PC-3 (cell line): ENCODE data around the gene HASPIN. TPM values are rescaled to one million over a fixed set of nuclear protein-coding genes. Genes with fewer than 3 reads are reported as not detected.

Experiments used
- ATAC-seq: fragments of 200-7000 bp; cut with Tn5 transposase; 2 replicates; pipeline ENCODE4 v1.9.1; 2020; ENCODE audit warnings: mild to moderate bottlenecking, moderate library complexity
- BruUV-seq: library from RNA; stranded (reverse); fragments of 400-500 nt; replicated peaks from 2 replicates; lab custom pipeline; 2021; lab: Mats Ljungman, UMichigan
- CTCF ChIA-PET: fragments of 300-600 bp; sonication (Branson Sonifier 250); formaldehyde crosslinking; loops from one replicate; lab custom pipeline; 2022; ENCODE audit warnings: antibody characterized with exemption; lab: Charles Lee
- POLR2A ChIA-PET: fragments of 300-600 bp; sonication (Branson Sonifier 250); formaldehyde crosslinking; loops from one replicate; lab custom pipeline; 2022; ENCODE audit warnings: antibody characterized with exemption; ENCODE audit not compliant: unreplicated experiment; lab: Charles Lee
- DNase-seq: peaks from one replicate; pipeline ENCODE4 v3.0.0-alpha.2; 2015
- H2AFZ ChIP-seq: fragments of 300-600 bp; sonication (generic); 2 replicates; pipeline ENCODE4 v1.6.0; 2016; ENCODE audit warnings: antibody characterized with exemption, low read length
- H3F3A ChIP-seq: fragments of 300-600 bp; sonication (generic); one replicate; pipeline ENCODE4 v1.6.0; 2017; ENCODE audit warnings: antibody characterized with exemption, low read length, control low read depth, mild to moderate bottlenecking; ENCODE audit not compliant: unreplicated experiment
- H3K27ac ChIP-seq: fragments of 300-600 bp; sonication (generic); 2 replicates; pipeline ENCODE4 v1.5.1; 2016; ENCODE audit warnings: mild to moderate bottlenecking, low read length
- H3K27me3 ChIP-seq: fragments of 300-600 bp; sonication (generic); 2 replicates; pipeline ENCODE4 v1.6.1; 2016; ENCODE audit warnings: low read length, mixed read lengths
- H3K36me3 ChIP-seq: fragments of 300-600 bp; sonication (generic); 2 replicates; pipeline ENCODE4 v1.6.1; 2016; ENCODE audit warnings: low read depth, mixed run types, low read length, mixed read lengths
- H3K4me1 ChIP-seq: fragments of 300-600 bp; sonication (generic); 2 replicates; pipeline ENCODE4 v1.5.1; 2016; ENCODE audit warnings: low read length; ENCODE audit not compliant: insufficient read depth
- H3K4me2 ChIP-seq: fragments of 300-600 bp; sonication (generic); 2 replicates; pipeline ENCODE4 v1.6.0; 2016; ENCODE audit warnings: low read length
- H3K4me3 ChIP-seq: fragments of 300-600 bp; sonication (generic); 2 replicates; pipeline ENCODE4 v1.5.1; 2016; ENCODE audit warnings: mild to moderate bottlenecking, low read length, mixed read lengths
- H3K79me2 ChIP-seq: fragments of 300-600 bp; sonication (generic); 2 replicates; pipeline ENCODE4 v1.6.1; 2017; ENCODE audit warnings: low read length, mixed read lengths
- H3K9ac ChIP-seq: fragments of 300-600 bp; sonication (generic); 2 replicates; pipeline ENCODE4 v1.6.0; 2016; ENCODE audit warnings: mild to moderate bottlenecking, low read length
- H3K9me2 ChIP-seq: fragments of 300-600 bp; sonication (generic); replicated peaks from 2 replicates; pipeline ENCODE4 v1.6.1; 2016; ENCODE audit warnings: mixed run types, low read length, mixed read lengths
- H3K9me3 ChIP-seq: fragments of 300-600 bp; sonication (generic); 2 replicates; pipeline ENCODE4 v1.6.1; 2016; ENCODE audit warnings: low read length, mixed read lengths
- H4K20me1 ChIP-seq: fragments of 300-600 bp; sonication (generic); 2 replicates; pipeline ENCODE4 v1.6.1; 2016; ENCODE audit warnings: low read length, mixed read lengths
- CTCF ChIP-seq: fragments of 300-600 bp; sonication (generic); conservative IDR thresholded peaks from 2 replicates; pipeline ENCODE4 v1.5.1; 2017; ENCODE audit warnings: antibody characterized with exemption, low read depth, mild to moderate bottlenecking, low read length
- EZH2 ChIP-seq: fragments of 300-600 bp; sonication (generic); IDR thresholded peaks from one replicate; pipeline ENCODE4 v1.6.1; 2017; ENCODE audit warnings: antibody characterized with exemption, mild to moderate bottlenecking, low read length; ENCODE audit not compliant: unreplicated experiment
- EZH2phosphoT487 ChIP-seq: fragments of 300-600 bp; sonication (generic); IDR thresholded peaks from 2 replicates; pipeline ENCODE4 v1.6.1; 2018; ENCODE audit warnings: mild to moderate bottlenecking, antibody characterized with exemption, low read length, borderline replicate concordance
- intact Hi-C: fragments of 100-400 bp; cut with micrococcal nuclease; formaldehyde crosslinking; loops from 2 replicates; pipeline ENCODE4 v1.9.0; 2023
- total RNA-seq: library from RNA; depleted of rRNA; stranded (reverse); fragments of >200 nt; gene quantifications from 2 replicates; pipeline ENCODE4 v1.2.3, GENCODE V29; 2014

The HASPIN gene
- total RNA-seq, 1 experiment from 2014 or later = 10.6 TPM

- H2AFZ ChIP-seq = no peak overlapping the region
- BruUV-seq = no TSS peak
- intact Hi-C loops = no loop called here
- ChIA-PET CTCF (no interaction called here), POLR2A (no interaction called here)
- H3K27me3 ChIP-seq = no peaks in the 10 kb centered on the region
- no peak overlapping the region for H3K4me3 ChIP-seq
- no peak overlapping the region for H3K9ac ChIP-seq
- no peaks in the 10 kb centered on the region for H3K79me2 ChIP-seq
- no peak overlapping the region for H3K27ac ChIP-seq
- no peaks in the 10 kb centered on the region for H3K9me3 ChIP-seq
- H3F3A ChIP-seq = no peaks in the 10 kb centered on the region
- H3K9me2 ChIP-seq = no peaks in the 10 kb centered on the region
- H4K20me1 ChIP-seq = no peaks in the 10 kb centered on the region
- DNase-seq (no peak), ATAC-seq (no peak)
- no peak for TF ChIP-seq EZH2phosphoT487
- no peaks in the 10 kb centered on the region for H3K36me3 ChIP-seq
- no peaks in the 10 kb centered on the region for H3K4me1 ChIP-seq
- H3K4me2 ChIP-seq = no peak overlapping the region
These were observed 43.1 kb downstream of the HASPIN start for GRCh38 chr17:3766779-3767178.

DNA sequence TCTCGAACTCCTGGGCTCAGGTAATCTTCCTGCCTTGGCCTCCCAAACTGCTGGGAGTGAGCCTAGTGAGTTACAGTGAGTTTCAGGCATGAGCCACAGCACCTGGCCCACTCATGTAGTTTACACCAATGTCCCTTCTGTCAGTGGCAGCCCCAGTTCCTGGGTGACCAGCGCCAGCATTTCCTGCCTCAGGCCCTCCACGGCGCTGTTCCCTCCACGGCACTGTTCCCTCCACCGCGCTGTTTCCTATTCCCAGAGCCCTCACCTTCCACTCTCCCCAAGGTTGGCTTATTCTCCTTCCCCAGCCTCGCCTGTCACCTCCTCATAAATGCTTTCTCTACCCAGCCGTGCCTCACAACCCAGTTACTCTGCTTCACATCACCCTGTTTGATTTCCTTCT is 44.6 kb downstream of the HASPIN start:
- H3K4me2 ChIP-seq = no peak overlapping the region

GRCh38 chr17:3768769-3769168 is 45.1 kb downstream of the HASPIN start:
- CTCF ChIA-PET = no interaction called here
- DNase-seq (no peak), ATAC-seq (no peak)
- TF ChIP-seq EZH2phosphoT487 (no peak), CTCF (no peak), EZH2 (no peak)
- H3K9ac ChIP-seq = no peak overlapping the region
- no peaks in the 10 kb centered on the region for H4K20me1 ChIP-seq
- intact Hi-C loops = no loop called here
- H3K4me2 ChIP-seq = no peak overlapping the region
- H3K4me1 ChIP-seq = peaks cover 6% of the 10 kb centered on the region
- H3K9me3 ChIP-seq = no peaks in the 10 kb centered on the region
- no peaks in the 10 kb centered on the region for H3K79me2 ChIP-seq
- H3K27me3 ChIP-seq = no peaks in the 10 kb centered on the region
- no peak overlapping the region for H2AFZ ChIP-seq
- no TSS peak for BruUV-seq
- no peaks in the 10 kb centered on the region for H3K9me2 ChIP-seq
- no peaks in the 10 kb centered on the region for H3F3A ChIP-seq
- POLR2A ChIA-PET = no interaction called here
- H3K36me3 ChIP-seq = no peaks in the 10 kb centered on the region
- H3K4me3 ChIP-seq = no peak overlapping the region
- no peak overlapping the region for H3K27ac ChIP-seq

More for the DNA sequence above, 44.6 kb downstream of the HASPIN start:
- Histone ChIP-seq H3F3A (no peaks in the 10 kb centered on the region), H3K27me3 (no peaks in the 10 kb centered on the region), H3K9me2 (no peaks in the 10 kb centered on the region), H3K27ac (no peak overlapping the region), H3K9ac (no peak overlapping the region), H3K4me3 (no peak overlapping the region), H2AFZ (no peak overlapping the region), H3K4me1 (peaks cover 2% of the 10 kb centered on the region), H3K36me3 (no peaks in the 10 kb centered on the region), H3K79me2 (no peaks in the 10 kb centered on the region), H3K9me3 (no peaks in the 10 kb centered on the region), H4K20me1 (no peaks in the 10 kb centered on the region)
- no peak for ATAC-seq
- no TSS peak for BruUV-seq
- intact Hi-C loops = no loop called here
- ChIA-PET CTCF (no interaction called here), POLR2A (no interaction called here)
- no peak for DNase-seq
- TF ChIP-seq CTCF = no peak
- TF ChIP-seq EZH2phosphoT487 = no peak
- TF ChIP-seq EZH2 = no peak
